Uterus (tissue), 2 donors: Measurements from ENCODE around the gene SLCO2B1.

Experiments used
- CTCF ChIP-seq, 4 experiments: fragments of 200-600 bp in 2 of 4; fragments of 450-650 bp in 2 of 4; sonication (generic) in 2 of 4; IDR thresholded peaks; one replicate each; pipeline ENCODE4 v1.5.1; 2016 to 2019; ENCODE audit warnings: antibody characterized with exemption in 4 of 4, mild to moderate bottlenecking in 2 of 4, moderate library complexity in 1 of 4
- POLR2A ChIP-seq, 2 donors: fragments of 450-650 bp; IDR thresholded peaks; one replicate each; pipeline ENCODE4 v1.6.1; 2016; ENCODE audit warnings: antibody characterized with exemption in 2 of 2, mild to moderate bottlenecking in 1 of 2, moderate library complexity in 1 of 2

- no peak for TF ChIP-seq CTCF (IDR thresholded peaks at IDR 0.05)
- no peak for TF ChIP-seq POLR2A (IDR thresholded peaks at IDR 0.05)
Observed at GRCh38 chr11:75145972-75146519, 4.9 kb upstream of the SLCO2B1 start.
